GM23248 (cell line): Measurements from ENCODE around the gene ZNF621. TPM values are rescaled to one million over a fixed set of nuclear protein-coding genes. Genes with fewer than 3 reads are reported as not detected.

Experiments used
- DNase-seq: peaks from one replicate; pipeline ENCODE4 v3.0.0-alpha.2; 2015
- H2AFZ ChIP-seq: fragments of 200-600 bp; sonication (generic); 2 replicates; pipeline ENCODE4 v1.6.1; 2016; ENCODE audit warnings: antibody characterized with exemption
- H3F3A ChIP-seq: fragments of 200-600 bp; sonication (generic); 2 replicates; pipeline ENCODE4 v1.6.1; 2016; ENCODE audit warnings: mild to moderate bottlenecking, antibody characterized with exemption, mixed run types; ENCODE audit not compliant: insufficient read depth
- H3K27ac ChIP-seq: fragments of 200-600 bp; sonication (generic); 2 replicates; pipeline ENCODE4 v1.5.1; 2016; ENCODE audit warnings: mild to moderate bottlenecking
- H3K27me3 ChIP-seq: fragments of 200-600 bp; sonication (generic); replicated peaks from 2 replicates; pipeline ENCODE4 v1.6.1; 2016; ENCODE audit warnings: mild to moderate bottlenecking; ENCODE audit not compliant: insufficient read depth
- H3K36me3 ChIP-seq: fragments of 200-600 bp; sonication (generic); 2 replicates; pipeline ENCODE4 v1.6.1; 2016; ENCODE audit warnings: low read depth, mild to moderate bottlenecking
- H3K4me1 ChIP-seq: fragments of 200-600 bp; sonication (generic); 2 replicates; pipeline ENCODE4 v1.6.1; 2016; ENCODE audit warnings: mild to moderate bottlenecking; ENCODE audit not compliant: insufficient read depth
- H3K4me2 ChIP-seq: fragments of 200-600 bp; sonication (generic); one replicate; pipeline ENCODE4 v1.6.1; 2016; ENCODE audit warnings: mild to moderate bottlenecking; ENCODE audit not compliant: unreplicated experiment
- H3K4me3 ChIP-seq: fragments of 200-600 bp; sonication (generic); 2 replicates; pipeline ENCODE4 v1.5.1; 2016; ENCODE audit warnings: mild to moderate bottlenecking
- H3K79me2 ChIP-seq: fragments of 200-600 bp; sonication (generic); 2 replicates; pipeline ENCODE4 v1.6.1; 2016; ENCODE audit warnings: mild to moderate bottlenecking; ENCODE audit not compliant: insufficient read depth
- H3K9ac ChIP-seq: fragments of 200-600 bp; sonication (generic); 2 replicates; pipeline ENCODE4 v1.6.1; 2016; ENCODE audit warnings: mild to moderate bottlenecking
- H3K9me2 ChIP-seq: fragments of 200-600 bp; sonication (generic); 2 replicates; pipeline ENCODE4 v1.6.1; 2016; ENCODE audit warnings: mixed run types, mild to moderate bottlenecking, moderate library complexity; ENCODE audit not compliant: insufficient read depth
- H3K9me3 ChIP-seq: fragments of 200-600 bp; sonication (generic); one replicate; pipeline ENCODE4 v1.6.1; 2017; ENCODE audit warnings: low read depth
- H4K20me1 ChIP-seq: fragments of 200-600 bp; sonication (generic); 2 replicates; pipeline ENCODE4 v1.6.0; 2016; ENCODE audit not compliant: insufficient read depth
- EZH2 ChIP-seq: fragments of 200-600 bp; sonication (generic); IDR thresholded peaks from 2 replicates; pipeline ENCODE4 v1.6.1; 2018; ENCODE audit warnings: antibody characterized with exemption, mild to moderate bottlenecking; ENCODE audit not compliant: insufficient read depth, poor library complexity, severe bottlenecking
- EZH2phosphoT487 ChIP-seq: fragments of 200-600 bp; sonication (generic); IDR thresholded peaks from 2 replicates; pipeline ENCODE4 v1.6.1; 2018; ENCODE audit warnings: antibody characterized with exemption, moderate library complexity, mild to moderate bottlenecking, low read depth; ENCODE audit not compliant: insufficient read depth
- WGBS, 2 experiments: methylation state at CpG; one replicate each; pipeline ENCODE4 v1.1.6; 2015 to 2017; ENCODE audit warnings: low lambda C conversion rate in 2 of 2, low coverage in 1 of 2; ENCODE audit errors: missing lambda C conversion rate in 2 of 2; 5-methylcytosine and 5-hydroxymethylcytosine counted together
- in situ Hi-C: fragments of 300-500 bp; cut with MboI; formaldehyde crosslinking; loops from 2 replicates; pipeline ENCODE4 v1.15.0; 2020
- polyA plus RNA-seq: library from polyadenylated mRNA; unstranded; fragments of >200 nt; fragmentation: Nextera tagmentation; extraction: Ambion mirVana; gene quantifications from 2 replicates; pipeline ENCODE4 v1.2.1, GENCODE V29; 2016
- total RNA-seq: library from RNA; depleted of rRNA; stranded (reverse); fragments of >200 nt; shearing (Covaris generic); gene quantifications from 2 replicates; pipeline ENCODE4 v1.2.3, GENCODE V29; 2014

The ZNF621 gene
- total and polyA plus RNA-seq, 2 experiments from 2014 or later = 7.9 to 13.4 TPM

DNA sequence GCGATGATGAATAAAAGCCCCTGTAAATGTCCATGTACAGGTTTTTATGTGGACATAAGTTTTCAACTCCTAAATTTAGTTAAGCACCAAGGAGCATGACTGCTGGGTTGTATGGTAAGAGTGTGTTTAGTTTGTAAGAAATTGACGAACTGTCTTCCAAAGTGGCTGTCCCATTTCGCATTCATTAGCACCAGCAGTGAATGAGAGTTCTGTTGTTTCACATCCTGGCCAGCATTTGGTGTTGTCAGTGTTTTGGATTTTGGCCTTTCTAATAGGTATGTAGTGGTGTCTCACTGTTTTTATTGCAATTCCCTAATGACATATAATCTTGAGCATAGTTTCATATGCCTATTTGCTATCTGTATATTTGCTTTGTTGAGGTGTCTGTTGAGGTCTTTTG is 3.7 kb downstream of the ZNF621 start:
- H3K27ac ChIP-seq = no peak overlapping the region
- H3K9ac ChIP-seq = no peak overlapping the region
- no peaks in the 10 kb centered on the region for H3K9me2 ChIP-seq
- no peak for DNase-seq
- no peak for TF ChIP-seq EZH2
- TF ChIP-seq EZH2phosphoT487 = no peak
- peaks cover 7% of the 10 kb centered on the region for H3F3A ChIP-seq
- H3K27me3 ChIP-seq = no peaks in the 10 kb centered on the region
- no peaks in the 10 kb centered on the region for H4K20me1 ChIP-seq
- H2AFZ ChIP-seq = no peak overlapping the region
- H3K4me2 ChIP-seq = no peak overlapping the region
- peaks cover 6% of the 10 kb centered on the region for H3K9me3 ChIP-seq
- peaks cover 45% of the 10 kb centered on the region for H3K79me2 ChIP-seq
- WGBS, 2 experiments = 93 to 96% methylated on average over 3 of the region's 3 CpGs
- peaks cover 48% of the 10 kb centered on the region for H3K36me3 ChIP-seq
- peaks cover 14% of the 10 kb centered on the region for H3K4me1 ChIP-seq
- in situ Hi-C loops = no loop called here
- H3K4me3 ChIP-seq = no peak overlapping the region

GRCh38 chr3:40532252-40532651 is 7.5 kb downstream of the ZNF621 start:
- no peak overlapping the region for H2AFZ ChIP-seq
- in situ Hi-C loops = no loop called here
- H3K4me3 ChIP-seq = no peak overlapping the region
- no peak overlapping the region for H3K9ac ChIP-seq
- H3K36me3 ChIP-seq = peaks cover 58% of the 10 kb centered on the region
- H3K4me2 ChIP-seq = no peak overlapping the region
- peak; percentile 7 for DNase-seq
- H3K27ac ChIP-seq = no peak overlapping the region
- no peaks in the 10 kb centered on the region for H4K20me1 ChIP-seq
- 90 to 91% methylated on average over 5 of the region's 5 CpGs for WGBS, 2 experiments
- no peaks in the 10 kb centered on the region for H3K4me1 ChIP-seq
- H3K9me3 ChIP-seq = peaks cover 6% of the 10 kb centered on the region
- TF ChIP-seq EZH2 (no peak), EZH2phosphoT487 (no peak)
- no peaks in the 10 kb centered on the region for H3K27me3 ChIP-seq
- H3F3A ChIP-seq = no peaks in the 10 kb centered on the region
- H3K9me2 ChIP-seq = no peaks in the 10 kb centered on the region
- peaks cover 21% of the 10 kb centered on the region for H3K79me2 ChIP-seq

DNA sequence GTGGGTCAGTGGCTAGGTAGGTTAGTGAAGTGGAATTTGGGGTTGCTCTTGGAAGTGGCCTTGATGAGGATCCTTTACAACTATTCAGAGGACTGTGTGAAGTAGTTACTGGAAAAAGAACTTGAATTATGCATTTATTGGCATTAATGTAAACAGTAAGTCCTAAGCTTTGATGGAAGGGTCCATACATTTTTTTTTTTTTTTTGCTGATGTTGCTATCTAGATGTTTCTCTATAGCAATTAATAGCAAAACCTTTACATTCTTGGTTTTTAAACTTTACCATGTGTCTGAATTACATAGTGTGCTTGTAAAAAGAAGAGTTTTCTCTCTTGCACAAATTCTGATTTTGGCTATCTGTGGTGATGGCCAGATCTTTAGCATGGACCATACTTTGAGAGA is 9.5 kb downstream of the ZNF621 start:
- Histone ChIP-seq H3K4me2 (no peak overlapping the region), H3K4me3 (no peak overlapping the region), H4K20me1 (no peaks in the 10 kb centered on the region), H3K27me3 (no peaks in the 10 kb centered on the region), H3F3A (no peaks in the 10 kb centered on the region), H3K9me2 (no peaks in the 10 kb centered on the region), H3K4me1 (no peaks in the 10 kb centered on the region), H3K9me3 (peaks cover 6% of the 10 kb centered on the region), H3K79me2 (0 out of 2 replicates have a peak, but pooled peaks cover under 1% of the 10 kb centered on the region), H2AFZ (no peak overlapping the region), H3K36me3 (peaks cover 44% of the 10 kb centered on the region), H3K27ac (no peak overlapping the region), H3K9ac (no peak overlapping the region)
- DNase-seq = no peak
- no peak for TF ChIP-seq EZH2
- no peak for TF ChIP-seq EZH2phosphoT487
- in situ Hi-C loops = no loop called here

GRCh38 chr3:40546816-40547215 is 22.1 kb downstream of the ZNF621 start:
- in situ Hi-C loops = no loop called here
- peak; percentile 88 for DNase-seq
- no peak overlapping the region for H2AFZ ChIP-seq
- H3K9me3 ChIP-seq = no peaks in the 10 kb centered on the region
- peaks cover 10% of the 10 kb centered on the region; the same call in 1 of the 2 replicates for H3F3A ChIP-seq
- H3K9me2 ChIP-seq = peaks cover 7% of the 10 kb centered on the region; the same call in 1 of the 2 replicates
- H3K27ac ChIP-seq = no peak overlapping the region
- H3K9ac ChIP-seq = no peak overlapping the region
- H3K4me2 ChIP-seq = no peak overlapping the region
- WGBS, 2 experiments = 4 to 13% methylated on average over 1 of the region's 1 CpG
- H3K36me3 ChIP-seq = no peaks in the 10 kb centered on the region
- H3K79me2 ChIP-seq = no peaks in the 10 kb centered on the region
- peaks cover 3% of the 10 kb centered on the region; the same call in 1 of the 2 replicates for H3K4me1 ChIP-seq
- H4K20me1 ChIP-seq = no peaks in the 10 kb centered on the region
- TF ChIP-seq EZH2phosphoT487 (no peak), EZH2 (no peak)
- no peak overlapping the region for H3K4me3 ChIP-seq
- no peaks in the 10 kb centered on the region for H3K27me3 ChIP-seq

GRCh38 chr3:40550167-40550566 is 25.4 kb downstream of the ZNF621 start:
- 85 to 96% methylated on average over 1 of the region's 1 CpG for WGBS, 2 experiments

More at GRCh38 chr3:40550167-40550566, 25.4 kb downstream of the ZNF621 start:
- no peak overlapping the region for H2AFZ ChIP-seq
- H3K4me1 ChIP-seq = peaks cover 3% of the 10 kb centered on the region; the same call in 1 of the 2 replicates
- TF ChIP-seq EZH2 (no peak), EZH2phosphoT487 (no peak)
- H4K20me1 ChIP-seq = no peaks in the 10 kb centered on the region
- H3K9me3 ChIP-seq = no peaks in the 10 kb centered on the region
- DNase-seq = no peak
- H3K36me3 ChIP-seq = no peaks in the 10 kb centered on the region
- H3K9ac ChIP-seq = no peak overlapping the region
- H3K4me2 ChIP-seq = no peak overlapping the region
- no peak overlapping the region for H3K4me3 ChIP-seq
- no peaks in the 10 kb centered on the region for H3K79me2 ChIP-seq
- H3K27ac ChIP-seq = no peak overlapping the region
- no peaks in the 10 kb centered on the region for H3K27me3 ChIP-seq
- peaks cover 10% of the 10 kb centered on the region; the same call in 1 of the 2 replicates for H3F3A ChIP-seq
- H3K9me2 ChIP-seq = peaks cover 7% of the 10 kb centered on the region; the same call in 1 of the 2 replicates
- in situ Hi-C loops = no loop called here
